GM23248 (cell line): Measurements from ENCODE around the gene GRID2.

Source experiments
- EZH2 ChIP-seq: fragments of 200-600 bp; sonication (generic); IDR thresholded peaks from 2 replicates; pipeline ENCODE4 v1.6.1; 2018; ENCODE audit warnings: antibody characterized with exemption, mild to moderate bottlenecking; ENCODE audit not compliant: insufficient read depth, poor library complexity, severe bottlenecking
- EZH2phosphoT487 ChIP-seq: fragments of 200-600 bp; sonication (generic); IDR thresholded peaks from 2 replicates; pipeline ENCODE4 v1.6.1; 2018; ENCODE audit warnings: antibody characterized with exemption, moderate library complexity, mild to moderate bottlenecking, low read depth; ENCODE audit not compliant: insufficient read depth

DNA sequence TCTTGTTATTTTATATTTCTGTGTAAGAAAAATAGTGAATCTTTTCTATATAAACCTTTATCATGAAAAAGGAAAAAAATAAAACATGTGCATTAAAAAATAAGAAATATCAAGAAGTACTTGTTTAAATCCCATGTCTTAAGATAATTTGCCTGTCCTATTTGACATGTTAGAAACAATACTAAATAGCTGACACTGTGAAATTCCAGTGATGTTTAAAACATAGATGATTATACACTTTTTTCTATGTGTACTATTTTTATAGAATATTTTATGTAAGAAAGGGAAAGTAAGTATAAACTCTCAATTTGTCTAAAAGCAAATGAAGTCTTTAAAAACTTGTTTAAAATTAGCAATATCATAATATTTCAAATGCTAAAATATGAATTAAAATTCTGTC is 981.6 kb downstream of the GRID2 start:
- TF ChIP-seq EZH2phosphoT487 (no peak), EZH2 (no peak)
